ENCODE data around the gene CAPZA2. TPM values are rescaled to one million over a fixed set of nuclear protein-coding genes. Genes with fewer than 3 reads are reported as not detected.

The CAPZA2 gene
- total RNA-seq (2014; rRNA removed; shearing (Covaris generic)) (106 and 141 TPM in 2 replicates), polyA plus RNA-seq (2016; fragmentation: Nextera tagmentation; extraction: Ambion mirVana) (49.1 and 49.9 TPM in 2 replicates)
- long read RNA-seq, full-length matches to known transcripts, result 95 of 98 reads
- long read RNA-seq, partial matches to known transcripts, result 3 of 98 reads
- long read RNA-seq, other reads (novel, unspliced or antisense), result 0 of 98 reads

GRCh38 chr7:116862234-116862950 lies at the start of gene CAPZA2:
Gene CAPZA2 (plus strand): TSS chr7:116862587. CDS start chr7:116862612, 25 bp downstream.
- Mint-ChIP-seq H3K4me1 (peaks cover 24% of the 10 kb centered on the region), H3K36me3 (ENCODE audit: low read depth) (no peaks in the 10 kb centered on the region), H3K27me3 (ENCODE audit: insufficient read depth, low read depth, poor library complexity) (peaks cover 13% of the 10 kb centered on the region), H3K4me3 (peak within 1 kb of the TSS; percentile 96), H3K27ac (peak within 1 kb of the TSS; percentile 92), H3K9me3 (no peaks in the 10 kb centered on the region)
- peak; percentile 89 for ATAC-seq
- H3K4me3 ChIP-seq, result peak within 1 kb of the TSS; percentile 70
- H3K27ac ChIP-seq (ENCODE audit: low read depth), result peak within 1 kb of the TSS; percentile 85
- peaks cover 45% of the 10 kb centered on the region for H3K79me2 ChIP-seq (replicated peaks; ENCODE audit: insufficient read depth)
- TF ChIP-seq EZH2 (IDR thresholded peaks at IDR 0.05; ENCODE audit: low read depth, unreplicated experiment), result no peak
- peak; percentile 87 for TF ChIP-seq POLR2AphosphoS5 (IDR thresholded peaks at IDR 0.05; ENCODE audit: low read depth)
- TF ChIP-seq ZNF462 (CRISPR knock-in tag; IDR thresholded peaks at IDR 0.05), result no peak
- H3K4me1 ChIP-seq (ENCODE audit: insufficient read depth), result peaks cover 11% of the 10 kb centered on the region
- H3K27me3 ChIP-seq (ENCODE audit: insufficient read depth), result no peaks in the 10 kb centered on the region
- H3K4me2 ChIP-seq, result peak within 1 kb of the TSS; percentile 91
- no peaks in the 10 kb centered on the region for H3K36me3 ChIP-seq (ENCODE audit: insufficient read depth)
- peaks cover 10% of the 10 kb centered on the region for H4K20me1 ChIP-seq (replicated peaks; ENCODE audit: insufficient read depth)
- peak; percentile 92 for DNase-seq (ENCODE audit: low spot score)
- peak within 1 kb of the TSS; percentile 80 for H2AFZ ChIP-seq
- H3F3A ChIP-seq (replicated peaks; ENCODE audit: low read depth), result no peaks in the 10 kb centered on the region
- H3K9me2 ChIP-seq (ENCODE audit: insufficient read depth), result no peaks in the 10 kb centered on the region

- no peak for DNase-seq (ENCODE audit: low spot score)
- Histone ChIP-seq H3K9me2 (ENCODE audit: insufficient read depth) (no peaks in the 10 kb centered on the region), H3F3A (replicated peaks; ENCODE audit: low read depth) (no peaks in the 10 kb centered on the region), H2AFZ (no peak overlapping the region), H3K27ac (ENCODE audit: low read depth) (no peak overlapping the region), H3K4me3 (no peak overlapping the region), H4K20me1 (replicated peaks; ENCODE audit: insufficient read depth) (no peaks in the 10 kb centered on the region), H3K4me1 (ENCODE audit: insufficient read depth) (peaks cover 13% of the 10 kb centered on the region; the same call in 1 of the 2 replicates), H3K79me2 (replicated peaks; ENCODE audit: insufficient read depth) (no peaks in the 10 kb centered on the region), H3K36me3 (ENCODE audit: insufficient read depth) (no peaks in the 10 kb centered on the region), H3K4me2 (no peak overlapping the region), H3K27me3 (ENCODE audit: insufficient read depth) (no peaks in the 10 kb centered on the region)
- peaks cover 34% of the 10 kb centered on the region for H3K4me1 Mint-ChIP-seq
- no peak for ATAC-seq
- no peak overlapping the region for H3K4me3 Mint-ChIP-seq
- no peak overlapping the region for H3K27ac Mint-ChIP-seq
- H3K9me3 Mint-ChIP-seq, result no peaks in the 10 kb centered on the region
- no peaks in the 10 kb centered on the region for H3K27me3 Mint-ChIP-seq (ENCODE audit: insufficient read depth, low read depth, poor library complexity)
- no peaks in the 10 kb centered on the region for H3K36me3 Mint-ChIP-seq (ENCODE audit: low read depth)
- no peak for TF ChIP-seq EZH2 (IDR thresholded peaks at IDR 0.05; ENCODE audit: low read depth, unreplicated experiment)
- TF ChIP-seq ZNF114 (CRISPR knock-in tag; IDR thresholded peaks at IDR 0.05), result no peak
- TF ChIP-seq STAT1 (IDR thresholded peaks at IDR 0.05; ENCODE audit: unreplicated experiment), result no peak
- no peak for TF ChIP-seq JUNB (IDR thresholded peaks at IDR 0.05; ENCODE audit: unreplicated experiment)
- TF ChIP-seq ZNF331 (CRISPR knock-in tag; IDR thresholded peaks at IDR 0.05; ENCODE audit: low read depth), result no peak
Observed at GRCh38 chr7:116812860-116813259, 49.5 kb upstream of the CAPZA2 start.

Measured in GM23338 (cell line).